Right ventricle myocardium superior (tissue), 1 donor: ENCODE measurements around the gene PDCD11. TPM values are rescaled to one million over a fixed set of nuclear protein-coding genes. Genes with fewer than 3 reads are reported as not detected.

Experiments used
- ATAC-seq: fragments of 200-7000 bp; cut with Tn5 transposase; one replicate; pipeline ENCODE4 v1.9.1; 2020; ENCODE audit warnings: mild to moderate bottlenecking; ENCODE audit not compliant: poor library complexity
- DNase-seq: peaks from one replicate; pipeline ENCODE4 v3.0.0-alpha.2; 2020
- intact Hi-C: fragments of 100-400 bp; cut with DNase I; formaldehyde crosslinking; loops from one replicate; pipeline ENCODE4 v1.11.2; 2022
- total RNA-seq: library from RNA; stranded (reverse); fragmentation: NEBNext Ultra II Directional; extraction: Animal tissue kit (Norgen Biotek cat#: 25700); gene quantifications from one replicate; pipeline ENCODE4 v1.2.1, GENCODE V29; 2021
- donor health status: DM: no; HTN: yes; CAD: no; lungs with severe emphysema.

PDCD11 gene
- total RNA-seq, 1 donor from 2014 or later: 10.1 TPM

- DNase-seq (no peak), ATAC-seq (no peak)
- intact Hi-C loops: no loop called here
These were observed 48.1 kb downstream of the PDCD11 start for GRCh38 chr10:103444478-103444877.

DNA sequence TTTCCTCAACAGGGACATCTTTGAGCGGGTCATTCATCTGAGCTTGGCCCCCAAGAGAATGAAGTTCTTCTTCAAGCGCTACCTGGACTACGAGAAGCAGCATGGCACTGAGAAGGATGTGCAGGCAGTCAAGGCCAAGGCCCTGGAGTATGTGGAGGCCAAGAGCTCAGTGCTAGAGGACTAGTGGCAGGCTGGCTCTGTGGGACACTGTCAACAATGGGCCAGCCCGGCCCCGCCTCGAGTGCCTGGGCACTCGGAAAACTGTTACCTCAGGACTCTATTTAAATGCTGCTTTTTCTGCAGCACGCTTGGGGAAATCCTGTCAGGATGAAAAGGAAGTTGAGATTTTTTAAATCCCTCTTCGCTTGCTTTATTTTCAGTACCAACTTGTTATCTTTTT is 48.9 kb downstream of the PDCD11 start:
- ATAC-seq: no peak
- no peak for DNase-seq
- intact Hi-C loops: no loop called here

DNA sequence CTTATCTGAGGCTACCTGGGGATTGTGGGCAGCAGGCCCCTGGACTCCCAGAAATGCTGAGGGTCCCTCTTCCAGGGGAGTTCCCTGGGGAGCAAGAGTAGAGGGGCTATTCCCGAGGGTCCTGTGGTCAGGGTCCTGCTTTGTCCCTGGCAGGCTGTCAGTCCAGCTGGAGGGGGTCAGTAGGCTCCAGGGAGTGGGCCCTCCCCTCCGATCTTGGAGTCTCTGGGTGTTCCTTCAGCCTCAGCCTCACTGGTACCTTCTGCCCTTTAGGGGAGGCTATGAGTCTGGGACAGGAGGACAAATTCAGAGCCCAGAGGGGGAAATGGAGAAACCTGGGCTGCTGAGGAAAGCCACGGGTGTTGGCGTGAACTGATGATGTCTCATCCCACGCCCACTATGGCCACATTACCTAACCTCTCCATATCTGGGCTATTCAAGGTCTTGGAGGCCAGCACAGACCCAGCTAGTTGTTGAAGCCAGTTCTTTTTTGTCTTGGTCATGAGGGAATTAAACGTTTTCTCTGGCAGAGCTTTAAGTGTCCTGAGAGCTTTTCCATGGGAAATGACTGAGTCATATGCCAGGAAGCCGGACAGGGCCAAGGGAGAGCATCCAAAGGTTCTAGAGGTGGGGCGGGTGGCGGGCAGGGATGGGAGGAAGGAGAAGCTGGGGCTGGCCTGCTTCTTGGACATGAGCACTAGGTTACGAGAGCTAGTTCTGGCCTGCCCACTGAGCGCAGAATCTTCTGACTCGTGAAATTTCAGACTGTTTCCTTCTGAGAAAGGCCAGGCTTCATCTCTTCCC is 49.5 kb downstream of the PDCD11 start:
- ATAC-seq (peak; percentile 73), DNase-seq (peak; percentile 88)
- intact Hi-C loops: no loop called here

DNA sequence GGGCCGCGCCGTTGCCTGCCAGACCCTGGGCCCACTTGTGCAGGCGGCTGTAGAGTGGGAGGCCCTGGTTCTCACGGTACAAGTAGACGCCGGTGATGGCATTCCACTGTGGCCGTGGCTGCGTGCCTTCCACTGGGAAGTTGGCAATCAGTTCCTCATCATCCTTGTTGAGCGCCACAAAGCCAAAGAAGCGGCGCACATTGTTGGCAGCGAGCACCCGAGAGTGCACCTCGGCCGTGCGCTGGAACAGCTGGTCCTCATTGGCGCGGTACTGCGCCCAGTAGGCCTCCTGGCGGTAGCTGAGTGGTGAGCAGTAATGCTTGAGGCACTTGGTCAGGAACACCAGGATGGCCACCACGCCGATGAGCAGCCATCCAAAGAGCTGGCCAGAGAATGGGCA is 50.8 kb downstream of the PDCD11 start:
- ATAC-seq (no peak), DNase-seq (no peak)
- intact Hi-C loops: no loop called here

- ATAC-seq: peak; percentile 42
- intact Hi-C loops: no loop called here
- peak; percentile 82 for DNase-seq
These were observed 52.3 kb downstream of the PDCD11 start for GRCh38 chr10:103448746-103449145.

- intact Hi-C loops: no loop called here
- ATAC-seq (no peak), DNase-seq (peak; percentile 57)
These were observed 53.0 kb downstream of the PDCD11 start for GRCh38 chr10:103449208-103450144.

DNA sequence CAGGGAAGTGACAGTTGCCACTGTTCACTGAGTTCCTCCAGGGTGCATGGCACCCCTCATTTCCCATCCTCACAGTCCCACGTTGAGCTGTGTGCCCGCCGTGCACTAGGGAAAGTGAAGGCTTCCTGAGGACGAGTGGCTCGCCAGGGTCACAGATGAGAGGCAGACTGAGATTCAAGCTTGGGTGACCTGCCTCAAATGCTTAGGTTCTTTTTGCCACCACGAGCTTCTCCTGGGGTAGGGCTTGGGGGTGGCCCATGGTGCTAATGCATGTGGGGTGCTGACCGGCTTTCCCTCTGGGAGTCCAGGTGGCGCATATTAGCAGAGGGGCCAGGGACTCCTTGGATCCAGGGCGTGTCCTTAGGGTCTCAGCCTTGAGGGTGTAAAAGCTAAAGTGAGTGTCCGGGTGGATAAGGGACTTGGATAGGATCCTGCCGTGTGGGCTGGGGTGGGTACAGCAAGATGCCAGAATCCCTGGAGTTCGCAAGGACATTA is 53.8 kb downstream of the PDCD11 start:
- no peak for DNase-seq
- intact Hi-C loops: no loop called here
- ATAC-seq: no peak

GRCh38 chr10:103451091-103451813 is 54.8 kb downstream of the PDCD11 start:
- peak; percentile 64 for ATAC-seq
- intact Hi-C loops: no loop called here
- peak; percentile 89 for DNase-seq

- intact Hi-C loops: no loop called here
These were observed 55.5 kb downstream of the PDCD11 start, which contains the start of gene CALHM2 for GRCh38 chr10:103451831-103452505. TSS of gene CALHM2 (minus strand) at chr10:103452370. CDS start at chr10:103449941, 2,429 bp downstream.

GRCh38 chr10:103452506-103453230 is 56.2 kb downstream of the PDCD11 start:
- intact Hi-C loops: no loop called here
- ATAC-seq: no peak
- peak; percentile 36 for DNase-seq

More at GRCh38 chr10:103451831-103452505, 55.5 kb downstream of the PDCD11 start, which contains the start of gene CALHM2:
- peak; percentile 86 for DNase-seq
- peak; percentile 79 for ATAC-seq

- intact Hi-C loops: no loop called here
- DNase-seq (peak; percentile 40), ATAC-seq (no peak)
These were observed 57.6 kb downstream of the PDCD11 start for GRCh38 chr10:103454026-103454425.

GRCh38 chr10:103455235-103455634 is 58.8 kb downstream of the PDCD11 start:
- intact Hi-C loops: no loop called here
- ATAC-seq: no peak
- no peak for DNase-seq

GRCh38 chr10:103456074-103456660 is 59.7 kb downstream of the PDCD11 start:
- ATAC-seq (no peak), DNase-seq (no peak)
- intact Hi-C loops: no loop called here

DNA sequence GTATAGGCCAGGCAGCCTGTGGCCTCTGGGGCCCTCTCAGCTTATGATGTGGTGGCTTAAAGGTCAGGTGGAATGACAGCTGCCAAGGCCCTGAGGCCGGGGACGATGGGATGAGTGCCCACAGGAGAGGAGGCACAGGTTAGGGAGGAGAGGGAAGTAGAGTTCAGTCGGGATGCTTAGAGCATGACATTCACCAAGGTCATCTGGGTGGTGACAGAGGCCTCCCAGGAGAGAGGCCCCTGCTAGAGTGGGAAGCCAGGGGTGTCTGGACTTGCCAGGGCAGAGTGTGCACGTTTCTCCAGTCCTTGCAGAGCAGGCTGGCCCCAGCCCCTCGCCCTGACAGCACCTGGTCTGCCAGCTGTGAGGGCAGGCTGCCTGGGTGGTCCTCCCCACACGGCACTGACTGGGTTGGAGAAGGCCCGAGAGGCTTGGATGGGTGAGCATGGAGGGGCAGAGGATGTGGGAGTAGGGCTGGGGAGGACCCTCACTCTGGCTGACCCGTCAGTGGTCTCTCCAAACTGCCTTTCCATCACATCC is 60.8 kb downstream of the PDCD11 start:
- ATAC-seq (no peak), DNase-seq (no peak)
- intact Hi-C loops: no loop called here

DNA sequence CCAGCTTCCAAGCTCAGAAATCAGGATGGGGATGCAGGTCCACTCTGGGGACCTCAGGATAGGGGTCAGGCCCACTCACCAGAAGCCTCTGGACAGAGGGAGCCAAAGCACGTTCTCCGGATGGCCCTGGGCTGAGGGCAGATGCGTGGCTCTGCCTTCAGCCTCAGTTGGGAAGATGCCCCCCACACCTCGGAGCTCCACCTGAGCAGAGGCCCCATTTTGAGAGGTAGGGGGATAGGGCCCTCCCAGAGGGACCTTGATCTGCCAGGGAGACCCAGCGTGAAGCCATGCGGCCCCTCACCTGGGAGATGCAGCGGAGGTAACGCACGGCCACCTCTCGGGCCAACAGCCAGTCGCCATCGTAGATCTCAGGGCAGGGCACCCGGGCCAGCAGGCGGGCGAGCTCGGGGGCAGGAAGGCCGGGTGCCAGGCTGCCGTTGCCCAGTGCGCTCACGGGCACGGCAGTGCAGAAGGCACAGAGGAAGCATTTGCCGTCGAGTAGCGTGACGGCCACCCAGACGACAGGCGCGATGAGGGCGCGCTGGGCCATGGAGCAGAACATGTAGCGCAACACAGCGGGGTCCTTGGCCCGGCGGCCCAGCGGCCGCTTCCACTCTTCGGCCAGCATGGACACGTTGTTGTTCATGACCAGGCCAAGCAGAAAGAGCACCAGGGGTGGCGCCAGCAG is 61.6 kb downstream of the PDCD11 start:
- intact Hi-C loops: no loop called here
- ATAC-seq: no peak
- DNase-seq: no peak

DNA sequence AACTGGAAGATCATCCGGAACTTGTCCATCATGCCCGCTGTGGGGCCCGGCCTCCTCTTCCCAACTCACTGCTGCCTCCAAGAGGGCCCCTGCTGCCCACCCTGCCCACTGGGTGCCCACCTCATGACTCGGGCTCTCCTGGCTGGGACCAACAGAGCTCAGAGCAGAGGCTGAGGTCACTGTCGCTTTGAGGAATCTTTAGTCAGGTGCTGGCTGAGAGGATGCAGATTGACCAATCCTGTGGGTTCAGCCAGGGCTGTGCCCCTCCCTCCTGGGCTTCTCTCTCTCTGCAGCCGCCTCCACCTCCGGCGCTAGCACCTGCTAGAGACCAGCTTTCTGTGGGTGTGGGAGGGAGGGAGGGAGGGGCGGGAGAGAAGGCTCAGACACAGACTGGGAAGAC is 62.3 kb downstream of the PDCD11 start, which contains the start of gene CALHM1:
Gene CALHM1, minus strand, starts transcription at position 181 of the 400 bp plus-strand sequence. Its CDS starts 149 bp downstream, at position 32.
- no peak for DNase-seq
- intact Hi-C loops: no loop called here
- ATAC-seq: no peak
